HCEC 1CT (cell line): ENCODE data around the gene RNF44.

Experiments
- DNase-seq: peaks from one replicate; pipeline ENCODE4 v3.0.0-alpha.2; 2017

Gene RNF44

GRCh38 chr5:176536902-176537553 is at the start of gene RNF44:
TSS of gene RNF44 (minus strand) at chr5:176537402. CDS start at chr5:176532472, 4,930 bp downstream.
- DNase-seq = peak; percentile 97

GRCh38 chr5:176583076-176583475 is 45.9 kb upstream of the RNF44 start:
- peak; percentile 29 for DNase-seq

DNA sequence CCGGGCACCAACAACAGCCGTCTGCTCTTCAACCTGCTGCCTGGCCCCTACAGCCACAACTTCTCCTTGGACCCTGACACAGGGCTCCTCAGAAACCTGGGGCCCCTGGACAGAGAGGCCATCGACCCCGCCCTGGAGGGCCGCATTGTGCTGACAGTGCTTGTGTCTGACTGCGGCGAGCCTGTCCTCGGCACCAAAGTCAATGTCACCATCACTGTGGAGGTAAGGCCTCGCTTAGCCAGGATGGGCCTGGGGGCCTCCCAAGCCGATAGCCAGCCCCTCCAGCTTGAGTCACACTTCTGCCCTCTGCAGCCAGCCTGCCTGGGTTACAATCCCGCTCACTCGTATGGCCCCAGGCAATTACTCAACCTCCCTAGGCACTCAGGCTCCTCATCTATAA is 44.2 kb upstream of the RNF44 start:
- DNase-seq = no peak

DNA sequence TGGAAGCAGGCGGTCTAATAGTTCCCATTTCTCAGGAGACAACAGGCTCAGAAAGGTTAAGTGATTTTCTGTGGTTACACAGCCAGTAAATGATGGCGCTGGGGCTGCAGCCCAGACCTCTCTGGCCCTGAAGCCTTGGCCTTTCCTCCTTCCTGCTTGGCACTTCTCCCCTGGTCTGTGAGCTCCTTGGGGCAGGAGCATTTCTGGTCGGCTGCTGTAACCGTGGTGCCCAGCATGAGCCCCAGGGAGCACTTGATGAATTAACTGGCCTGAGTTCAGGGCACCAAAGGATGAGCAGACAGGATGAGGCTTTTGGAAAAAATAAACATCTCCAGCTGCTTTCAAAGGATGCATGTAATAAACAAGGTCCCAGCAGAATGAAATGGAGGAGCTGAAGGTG is 42.1 kb upstream of the RNF44 start:
- peak; percentile 18 for DNase-seq

GRCh38 chr5:176578391-176578808 is 41.2 kb upstream of the RNF44 start:
- DNase-seq = no peak

DNA sequence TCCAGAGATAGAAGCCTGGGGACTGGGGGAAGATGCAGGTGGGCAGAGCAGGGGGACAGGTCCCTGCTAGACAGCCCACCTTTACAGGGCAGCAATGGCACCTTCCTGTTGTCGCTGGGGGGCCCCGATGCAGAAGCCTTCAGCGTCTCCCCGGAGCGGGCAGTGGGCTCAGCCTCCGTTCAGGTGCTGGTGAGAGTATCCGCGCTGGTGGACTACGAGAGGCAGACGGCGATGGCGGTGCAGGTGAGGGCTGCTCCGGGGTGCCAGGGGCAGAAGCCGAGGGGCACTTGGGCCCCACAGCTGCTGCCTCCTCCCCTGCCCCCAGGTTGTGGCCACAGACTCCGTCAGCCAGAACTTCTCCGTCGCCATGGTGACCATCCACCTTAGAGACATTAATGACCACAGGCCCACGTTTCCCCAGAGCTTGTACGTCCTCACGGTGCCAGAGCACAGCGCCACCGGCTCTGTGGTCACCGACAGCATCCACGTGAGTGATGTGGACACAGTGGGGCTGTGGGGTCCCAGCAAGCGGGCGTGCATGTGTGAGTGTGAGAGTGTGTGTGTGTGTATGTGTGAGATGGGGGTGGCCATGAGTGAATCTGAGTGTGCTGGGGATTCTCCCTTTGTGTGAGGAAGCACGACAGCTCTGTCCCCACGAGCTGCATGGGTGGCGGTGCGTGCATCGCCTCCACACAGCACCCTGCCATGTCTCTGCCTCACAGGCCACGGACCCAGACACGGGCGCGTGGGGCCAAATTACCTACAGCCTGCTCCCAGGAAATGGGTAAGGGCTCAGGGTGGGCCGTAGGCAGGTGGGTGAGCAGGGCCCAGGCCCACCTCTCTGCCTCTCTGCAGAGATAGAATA is 40.3 kb upstream of the RNF44 start:
- DNase-seq = no peak

DNA sequence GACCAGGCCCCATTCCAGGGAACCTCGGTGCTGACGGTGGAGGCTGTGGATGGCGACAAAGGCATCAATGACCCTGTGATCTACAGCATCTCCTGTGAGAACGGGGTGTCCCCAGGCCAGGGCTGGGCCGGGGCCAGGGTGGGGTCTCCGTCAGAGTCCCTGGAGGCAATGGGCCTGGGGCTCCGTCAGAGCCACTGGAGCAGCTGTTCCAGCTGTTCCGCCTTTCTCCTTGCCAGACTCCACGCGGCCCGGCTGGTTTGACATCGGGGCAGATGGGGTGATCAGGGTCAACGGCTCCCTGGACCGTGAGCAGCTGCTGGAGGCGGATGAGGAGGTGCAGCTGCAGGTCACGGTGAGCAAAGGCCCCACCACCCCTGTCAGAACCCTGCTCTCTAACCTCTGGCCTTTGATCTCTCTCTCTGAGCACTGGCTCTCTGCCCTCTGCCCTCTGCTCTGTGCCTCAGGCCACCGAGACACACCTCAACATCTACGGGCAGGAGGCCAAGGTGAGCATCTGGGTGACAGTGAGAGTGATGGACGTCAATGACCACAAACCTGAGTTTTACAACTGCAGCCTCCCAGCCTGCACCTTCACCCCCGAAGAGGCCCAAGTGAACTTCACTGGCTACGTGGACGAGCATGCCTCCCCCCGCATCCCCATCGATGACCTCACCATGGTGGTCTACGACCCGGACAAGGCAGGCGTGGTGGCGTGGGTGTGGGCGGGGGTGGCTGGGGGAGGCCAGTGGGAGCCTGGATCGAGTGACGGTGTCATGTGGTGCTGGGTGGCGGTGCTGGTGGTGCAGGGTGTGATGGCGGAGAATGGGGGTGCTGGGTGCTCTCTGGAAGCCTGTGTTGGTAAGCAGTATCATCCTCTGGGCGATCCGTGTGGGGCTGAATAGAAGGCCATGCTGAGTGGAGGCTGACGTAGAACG is 38.6 kb upstream of the RNF44 start:
- no peak for DNase-seq

- no peak for DNase-seq
Observed at GRCh38 chr5:176575066-176575465, 37.9 kb upstream of the RNF44 start.

DNA sequence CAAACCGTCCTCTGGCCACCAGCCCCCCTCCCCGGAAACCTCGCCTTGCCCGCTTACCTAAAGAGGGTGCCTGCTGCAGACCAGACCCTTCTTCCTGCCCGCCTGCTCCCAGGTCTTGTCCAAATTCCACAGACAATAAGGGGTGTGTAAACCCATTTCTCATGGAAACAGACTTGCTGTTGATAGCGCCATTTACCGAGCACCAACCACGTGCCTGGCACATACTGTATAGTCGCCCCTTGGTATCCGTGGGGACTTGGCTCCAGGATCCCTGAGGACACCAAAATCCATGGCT is 37.0 kb upstream of the RNF44 start:
- DNase-seq = no peak

- DNase-seq = peak; percentile 17
Observed at GRCh38 chr5:176573564-176574296, 36.5 kb upstream of the RNF44 start.

- no peak for DNase-seq
Observed at GRCh38 chr5:176570044-176570443, 32.8 kb upstream of the RNF44 start.

DNA sequence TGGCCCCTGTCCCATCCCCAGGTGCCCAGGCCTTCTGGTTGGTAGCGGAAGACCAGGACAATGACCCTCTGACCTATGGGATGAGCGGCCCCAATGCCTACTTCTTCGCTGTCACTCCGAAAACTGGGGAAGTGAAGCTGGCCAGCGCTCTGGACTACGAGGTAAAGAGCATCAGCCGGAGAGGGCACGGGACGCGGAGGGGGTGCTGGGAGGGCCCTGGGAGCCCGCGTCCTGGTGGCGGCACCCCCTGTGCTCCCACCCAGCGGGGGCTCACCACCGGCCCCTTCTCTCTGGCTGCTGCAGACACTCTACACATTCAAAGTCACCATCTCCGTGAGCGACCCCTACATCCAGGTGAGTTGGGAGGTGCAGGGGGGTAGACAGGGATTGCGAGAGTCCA is 31.5 kb upstream of the RNF44 start:
- no peak for DNase-seq

- no peak for DNase-seq
Observed at GRCh38 chr5:176565760-176566288, 28.6 kb upstream of the RNF44 start.

- no peak for DNase-seq
Observed at GRCh38 chr5:176564002-176564401, 26.8 kb upstream of the RNF44 start.

DNA sequence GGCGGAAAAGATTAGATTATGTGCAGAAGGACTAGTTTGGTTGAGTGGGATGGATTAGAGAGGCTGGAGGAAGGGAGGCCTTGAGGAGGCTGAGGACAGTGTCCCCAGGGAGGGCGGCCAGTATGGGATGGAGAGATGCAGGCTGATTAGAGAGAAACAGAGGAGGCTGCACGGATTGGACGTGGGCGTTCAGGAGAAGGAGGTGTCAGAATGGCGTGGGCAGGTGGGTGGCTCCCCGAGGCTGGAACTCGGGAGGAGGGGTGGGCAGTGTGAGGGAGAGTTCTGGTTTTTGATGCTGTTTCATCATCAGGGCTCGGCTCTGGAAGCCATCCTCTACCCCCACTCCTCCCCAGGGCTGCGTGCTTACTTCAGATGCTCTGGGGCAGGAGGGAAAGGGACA is 25.0 kb upstream of the RNF44 start:
- no peak for DNase-seq

- no peak for DNase-seq
Observed at GRCh38 chr5:176561259-176561658, 24.1 kb upstream of the RNF44 start.

DNA sequence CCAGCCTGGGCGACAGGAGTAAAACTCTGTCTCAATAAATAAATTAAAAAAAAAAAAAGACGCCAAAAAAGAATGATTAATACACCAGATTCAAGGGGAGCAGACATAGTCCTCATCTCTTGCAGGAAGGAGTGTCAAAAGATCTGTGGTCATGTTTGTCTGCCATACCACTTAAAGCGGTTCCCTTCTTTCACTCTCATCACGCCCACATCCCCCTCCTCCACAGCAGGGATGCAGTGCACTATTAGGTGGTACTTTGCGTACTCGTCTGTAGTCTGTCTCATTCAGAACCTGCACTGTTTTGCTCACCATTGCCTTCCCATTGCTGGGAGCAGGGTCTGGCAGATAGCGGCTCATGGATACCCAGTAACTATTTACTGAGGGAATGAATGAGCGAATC is 23.2 kb upstream of the RNF44 start:
- no peak for DNase-seq

GRCh38 chr5:176559683-176560082 is 22.5 kb upstream of the RNF44 start:
- no peak for DNase-seq

DNA sequence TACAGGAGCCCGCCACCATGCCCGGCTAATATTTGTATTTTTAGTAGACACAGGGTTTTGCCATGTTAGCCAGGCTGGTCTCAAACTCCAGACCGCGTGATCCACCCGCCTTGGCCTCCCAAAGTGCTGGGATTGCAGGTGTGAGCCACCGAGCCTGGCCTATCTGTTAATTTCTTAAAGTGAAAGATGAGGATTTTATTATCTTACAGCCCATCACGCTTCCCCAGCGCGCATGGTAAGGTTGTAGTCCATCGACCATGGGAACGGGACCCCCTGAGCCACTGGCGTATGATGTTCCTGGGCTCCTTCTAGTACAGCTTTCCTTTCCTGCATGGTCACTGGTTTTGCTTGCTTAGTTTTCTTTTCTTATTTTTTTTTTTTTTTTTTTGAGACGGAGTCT is 20.6 kb upstream of the RNF44 start:
- DNase-seq = no peak

GRCh38 chr5:176553260-176554085 is 16.3 kb upstream of the RNF44 start:
- DNase-seq = no peak

- no peak for DNase-seq
Observed at GRCh38 chr5:176552332-176552869, 15.2 kb upstream of the RNF44 start.
